HG02798 (cell line): ENCODE results near the gene NR4A3.
"Not testable (repeated sequence)": the region's sequence is repeated elsewhere in the genome, so short reads cannot be mapped to it uniquely, and the experiment has no call there.

Source experiments
- ATAC-seq: cut with Tn5 transposase; IDR thresholded peaks from one replicate; pipeline ENCODE4 v1.9.1; 2021; ENCODE audit warnings: mild to moderate bottlenecking; ENCODE audit not compliant: unreplicated experiment, poor library complexity

NR4A3 gene

GRCh38 chr9:99828417-99829176 lies 6.9 kb downstream of the NR4A3 start:
- ATAC-seq, result no peak

GRCh38 chr9:99831857-99832557 lies 10.3 kb downstream of the NR4A3 start:
- ATAC-seq, result no peak

DNA sequence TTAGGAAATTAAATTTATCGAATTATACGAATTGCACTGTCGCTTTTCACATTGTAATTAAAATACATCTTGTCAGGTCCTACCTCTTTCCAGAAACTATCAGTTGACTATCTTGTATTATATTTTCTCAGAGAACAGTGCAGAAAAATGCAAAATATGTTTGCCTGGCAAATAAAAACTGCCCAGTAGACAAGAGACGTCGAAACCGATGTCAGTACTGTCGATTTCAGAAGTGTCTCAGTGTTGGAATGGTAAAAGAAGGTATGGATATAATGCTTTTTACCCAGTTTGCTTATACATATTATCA lies 10.8 kb downstream of the NR4A3 start:
- no peak for ATAC-seq

GRCh38 chr9:99833735-99834134 lies 12.1 kb downstream of the NR4A3 start:
- no peak for ATAC-seq

DNA sequence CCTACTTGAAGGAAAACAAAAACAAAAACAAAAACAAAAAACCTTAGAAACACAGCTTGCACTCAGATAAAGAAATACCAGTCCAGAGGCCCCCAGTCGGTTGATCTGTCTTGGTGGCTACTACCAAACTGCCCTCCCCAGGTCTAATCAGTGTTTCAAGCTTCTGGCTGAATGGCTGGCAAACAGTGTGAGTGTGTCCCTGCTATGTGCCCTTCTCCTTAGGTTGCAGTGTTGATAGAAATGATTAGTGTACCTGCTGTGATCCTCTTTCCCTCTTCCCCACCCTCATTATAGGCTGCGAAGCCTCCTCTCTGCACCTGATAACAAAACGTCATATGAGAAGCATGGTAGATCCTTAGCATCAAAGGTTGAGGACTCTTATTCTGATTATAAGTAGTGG lies 12.8 kb downstream of the NR4A3 start:
- ATAC-seq, result no peak

- ATAC-seq, result no peak
Measured at GRCh38 chr9:99835142-99835541, 13.5 kb downstream of the NR4A3 start.

GRCh38 chr9:99835581-99835980 lies 13.9 kb downstream of the NR4A3 start:
- no peak for ATAC-seq

DNA sequence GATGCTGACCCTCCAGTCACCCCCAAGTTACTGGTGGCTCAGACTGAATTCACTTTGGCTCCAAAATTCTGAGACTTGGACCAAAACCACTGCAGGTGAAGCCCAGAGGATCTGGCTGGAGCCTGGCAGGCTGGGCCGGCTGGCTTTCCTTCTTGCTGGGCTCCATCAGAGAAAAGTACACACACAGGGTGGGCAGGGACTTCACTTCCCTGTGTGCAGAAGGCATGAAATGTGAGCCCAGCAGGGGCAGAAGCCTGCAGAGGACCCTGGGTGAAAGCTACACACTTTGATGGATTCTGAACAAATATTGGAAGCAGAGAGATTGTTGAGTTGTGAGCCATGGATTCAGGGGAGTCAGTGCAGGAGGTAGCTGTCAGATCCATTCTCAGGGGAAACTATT lies 18.4 kb downstream of the NR4A3 start:
- no peak for ATAC-seq

DNA sequence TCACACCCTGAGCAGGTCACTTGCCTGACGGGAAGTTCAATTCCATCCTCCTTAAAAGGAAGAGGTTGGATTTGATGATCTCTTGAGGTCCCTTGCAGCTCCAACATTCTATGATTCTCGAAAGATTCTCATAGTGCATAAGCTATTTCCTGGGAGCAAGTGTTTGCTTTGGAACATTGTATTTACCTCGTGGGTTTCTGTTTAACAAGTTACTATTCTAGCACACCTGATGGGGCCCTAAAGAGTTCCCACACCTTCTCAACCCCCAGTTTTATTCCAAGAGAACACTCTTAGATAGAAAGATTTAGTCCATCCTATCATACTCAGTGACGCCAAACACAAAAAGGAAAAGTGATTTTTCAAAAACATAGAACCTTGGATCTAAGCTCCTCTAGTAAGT lies 23.4 kb downstream of the NR4A3 start:
- no peak for ATAC-seq

DNA sequence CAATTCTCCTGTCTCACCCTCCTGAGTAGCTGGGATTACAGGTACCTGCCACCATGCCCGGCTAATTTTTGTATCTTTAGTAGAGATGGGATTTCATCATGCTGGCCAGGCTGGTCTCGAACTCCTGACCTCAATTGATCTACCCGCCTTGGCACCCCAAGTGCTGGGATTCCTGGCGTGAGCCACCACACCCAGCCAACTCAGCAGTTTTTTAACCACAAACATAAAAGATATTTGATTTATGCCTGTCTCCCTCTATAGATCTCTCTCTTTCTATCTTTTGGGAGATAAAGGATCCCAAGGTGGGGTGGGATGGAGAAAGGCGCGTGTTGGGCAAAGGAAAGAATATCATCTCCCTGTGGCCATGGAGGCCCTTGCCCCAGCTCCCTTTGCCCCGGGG lies 26.8 kb downstream of the NR4A3 start:
- no peak for ATAC-seq

DNA sequence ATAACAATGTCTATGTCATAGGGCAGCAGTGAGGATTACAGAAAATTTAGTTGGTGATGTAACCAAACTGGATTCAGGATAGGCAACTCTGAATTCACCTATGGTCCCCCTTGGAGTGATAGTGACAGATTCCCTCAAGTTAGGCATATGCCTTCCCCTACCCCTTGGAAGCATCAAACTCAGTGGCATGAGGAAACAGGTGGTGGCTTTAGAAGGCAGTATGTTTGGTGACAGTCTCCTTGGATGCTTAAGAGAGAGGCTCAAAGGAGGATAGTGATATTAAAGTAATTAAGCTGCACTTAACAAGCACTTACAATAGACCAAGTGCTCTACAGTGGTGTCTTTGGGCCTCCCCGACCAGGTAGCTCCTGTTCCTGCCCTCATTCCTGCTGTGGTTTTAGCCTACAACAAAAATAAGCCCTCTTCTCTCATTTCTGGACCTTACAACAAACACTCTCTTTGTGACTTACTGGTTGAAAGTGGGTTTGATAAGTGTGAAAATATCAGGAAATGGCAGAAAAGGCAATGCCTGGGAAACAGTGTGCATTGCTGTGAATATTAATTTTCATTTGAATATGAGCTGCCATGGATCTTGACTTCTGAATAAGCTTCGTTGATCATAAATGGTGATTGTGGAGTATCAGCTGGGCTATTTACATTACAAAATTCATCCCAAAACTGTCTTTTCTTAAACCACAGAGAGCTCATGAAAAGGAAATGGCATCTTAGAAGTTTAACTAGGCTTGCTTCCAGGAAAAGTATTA lies 29.2 kb downstream of the NR4A3 start:
- ATAC-seq, result no peak

DNA sequence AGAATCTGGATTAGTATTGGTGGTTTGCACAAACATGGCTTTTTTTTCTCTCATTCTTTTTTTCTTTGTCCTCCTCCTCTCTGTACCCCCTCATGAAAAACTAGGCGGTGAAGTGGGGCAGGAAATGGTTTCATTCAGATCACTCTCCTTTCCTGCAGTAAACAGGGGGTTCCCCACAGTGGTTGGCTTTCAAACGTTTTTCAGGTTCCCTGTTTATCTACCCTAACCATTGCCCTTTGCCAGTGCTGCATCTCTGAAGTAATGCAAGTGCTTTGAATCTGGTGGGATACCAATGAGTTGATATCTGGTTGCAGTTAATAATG lies 29.8 kb downstream of the NR4A3 start:
- peak; percentile 96 for ATAC-seq

GRCh38 chr9:99852617-99853016 lies 30.9 kb downstream of the NR4A3 start:
- peak; percentile 64 for ATAC-seq

DNA sequence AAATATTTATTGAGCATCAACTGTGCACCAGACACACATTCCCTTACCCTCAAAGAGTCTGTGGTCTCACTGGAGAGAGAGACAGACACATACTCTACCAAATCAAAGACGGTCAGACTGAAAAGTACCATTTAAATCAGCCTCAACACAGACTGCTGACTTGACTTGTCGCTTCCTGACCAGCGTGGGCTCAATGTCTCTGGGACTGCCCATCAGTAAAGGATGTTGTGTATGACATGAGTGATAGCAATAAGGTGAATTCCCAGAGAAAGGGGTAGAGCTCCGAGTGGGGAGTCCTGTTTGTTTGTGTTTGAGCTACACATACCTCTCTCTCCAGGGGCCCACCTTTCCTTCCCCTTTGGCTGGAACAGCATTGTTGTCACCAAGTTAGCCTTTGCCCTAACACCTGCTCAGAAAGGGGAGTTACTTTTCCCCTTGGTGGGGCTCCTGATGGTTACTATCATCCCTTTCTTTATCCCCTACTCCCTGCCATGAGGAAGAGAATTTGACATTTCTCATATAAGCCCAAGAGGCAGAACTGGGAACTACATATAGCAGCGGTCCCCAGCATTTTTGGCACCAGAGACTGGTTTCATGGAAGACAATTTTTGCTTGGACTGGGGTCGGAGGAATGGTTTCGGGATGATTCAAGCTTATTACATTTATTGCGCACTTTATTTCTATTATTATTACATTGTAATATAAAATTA lies 33.9 kb downstream of the NR4A3 start:
- ATAC-seq, result no peak

- not testable (repeated sequence) for ATAC-seq
Measured at GRCh38 chr9:99857576-99857975, 35.9 kb downstream of the NR4A3 start.

- ATAC-seq, result no peak
Measured at GRCh38 chr9:99858087-99858486, 36.4 kb downstream of the NR4A3 start.

DNA sequence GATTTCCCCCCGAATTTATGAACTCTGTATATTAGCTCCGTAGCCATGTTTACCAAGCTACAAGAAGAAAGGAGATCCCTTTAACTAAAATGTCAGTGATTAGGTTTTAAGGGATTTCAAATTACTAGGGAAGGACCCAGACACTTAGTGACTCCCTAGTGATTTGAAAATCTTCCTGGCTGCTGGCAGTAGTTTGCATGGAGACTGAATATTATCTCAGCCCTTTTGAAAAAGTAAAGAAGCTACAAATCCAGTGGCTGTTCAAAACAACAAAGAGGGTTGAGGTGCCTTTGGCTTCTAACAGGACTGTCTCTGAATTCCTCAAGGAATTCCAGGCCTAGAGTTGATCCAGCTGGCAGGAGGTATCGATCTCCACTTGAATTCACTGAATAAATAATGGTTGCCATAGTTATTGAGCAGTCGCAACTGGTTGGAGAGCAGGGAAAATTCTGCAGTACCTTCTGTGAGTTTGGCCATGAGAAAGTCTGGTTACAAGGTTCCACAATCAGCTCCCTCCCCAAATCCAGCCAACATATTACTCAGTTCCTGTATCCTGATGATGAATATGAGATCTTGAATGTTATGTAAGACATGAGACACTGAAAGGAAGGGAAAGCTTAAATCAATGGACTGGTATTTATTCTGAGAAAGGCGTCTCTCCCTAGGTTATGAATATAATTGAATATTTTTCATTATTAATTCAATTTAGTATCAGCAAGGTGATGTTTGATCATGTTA lies 37.7 kb downstream of the NR4A3 start:
- no peak for ATAC-seq

GRCh38 chr9:99860266-99860665 lies 38.6 kb downstream of the NR4A3 start:
- no peak for ATAC-seq

GRCh38 chr9:99863955-99864354 lies 42.3 kb downstream of the NR4A3 start:
- ATAC-seq, result no peak

DNA sequence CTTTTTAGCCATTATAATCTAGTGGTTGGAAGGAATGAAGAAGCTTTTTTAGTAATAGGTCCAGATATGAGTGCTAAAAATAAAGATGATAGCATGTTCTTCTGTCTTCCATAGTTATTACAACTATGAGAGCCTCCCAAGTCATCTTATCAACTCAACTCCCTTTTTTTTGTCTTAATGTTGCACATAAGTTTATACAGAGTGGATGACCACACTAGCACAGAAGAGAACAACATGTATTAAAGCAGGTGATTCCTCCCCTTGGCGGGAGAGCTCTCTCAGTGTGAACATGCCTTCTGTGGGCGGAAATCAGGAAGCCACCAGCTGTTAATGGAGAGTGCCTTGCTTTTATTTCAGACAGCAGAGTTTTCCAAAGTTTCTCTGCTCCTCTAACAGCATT lies 44.7 kb downstream of the NR4A3 start:
- ATAC-seq, result no peak
